ENCODE data around the gene LAMB3.
A peak's percentile ranks its signal among the peaks of the same experiment; 100 is the strongest.

Gene LAMB3

GRCh38 chr1:209607795-209608178 lies 44.4 kb downstream of the LAMB3 start:
- TF ChIP-seq CTCF (IDR thresholded peaks at IDR 0.05; ENCODE audit: control insufficient read depth, extremely low read depth, insufficient read depth), result no peak
- no peak for DNase-seq (ENCODE audit: low read depth)

GRCh38 chr1:209607102-209607794 lies 45.0 kb downstream of the LAMB3 start:
- H3K4me3 ChIP-seq (ENCODE audit: low read depth, low read length), result no peak overlapping the region
- no peak for TF ChIP-seq CTCF (IDR thresholded peaks at IDR 0.05; ENCODE audit: control insufficient read depth, extremely low read depth, insufficient read depth)
- no peak for DNase-seq (ENCODE audit: low read depth)

More at GRCh38 chr1:209607795-209608178, 44.4 kb downstream of the LAMB3 start:
- no peak overlapping the region for H3K4me3 ChIP-seq (ENCODE audit: low read depth, low read length)

- no peak overlapping the region for H3K4me3 ChIP-seq (ENCODE audit: low read depth, low read length)
- DNase-seq (ENCODE audit: low read depth), result no peak
- TF ChIP-seq CTCF (IDR thresholded peaks at IDR 0.05; ENCODE audit: control insufficient read depth, extremely low read depth, insufficient read depth), result no peak
Observed at GRCh38 chr1:209603877-209604276, 48.3 kb downstream of the LAMB3 start.

- no peak overlapping the region for H3K4me3 ChIP-seq (ENCODE audit: low read depth, low read length)
- DNase-seq (ENCODE audit: low read depth), result peak; percentile 23
- TF ChIP-seq CTCF (IDR thresholded peaks at IDR 0.05; ENCODE audit: control insufficient read depth, extremely low read depth, insufficient read depth), result peak; percentile 87
Observed at GRCh38 chr1:209601809-209602657, 50.2 kb downstream of the LAMB3 start.

DNA sequence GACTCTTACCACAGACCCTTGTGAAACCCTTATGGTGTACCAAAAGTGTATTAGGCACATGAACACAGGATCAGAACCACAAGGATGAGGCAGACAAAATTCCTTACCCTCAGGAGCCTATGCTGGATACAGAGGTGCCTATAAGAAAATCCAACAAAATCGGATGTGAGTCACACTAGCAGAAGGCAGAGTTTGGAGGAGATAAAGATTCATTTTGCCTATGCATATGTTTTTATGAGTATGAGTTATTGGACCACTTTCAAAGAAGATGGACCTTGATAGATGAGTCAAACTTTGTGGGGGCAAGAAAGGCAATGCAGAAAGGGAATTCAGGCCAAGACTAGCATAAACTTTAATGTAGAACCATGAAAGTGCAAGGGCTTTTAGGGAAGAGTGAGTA lies 51.7 kb downstream of the LAMB3 start:
- no peak overlapping the region for H3K4me3 ChIP-seq (ENCODE audit: low read depth, low read length)
- TF ChIP-seq CTCF (IDR thresholded peaks at IDR 0.05; ENCODE audit: control insufficient read depth, extremely low read depth, insufficient read depth), result no peak
- no peak for DNase-seq (ENCODE audit: low read depth)

DNA sequence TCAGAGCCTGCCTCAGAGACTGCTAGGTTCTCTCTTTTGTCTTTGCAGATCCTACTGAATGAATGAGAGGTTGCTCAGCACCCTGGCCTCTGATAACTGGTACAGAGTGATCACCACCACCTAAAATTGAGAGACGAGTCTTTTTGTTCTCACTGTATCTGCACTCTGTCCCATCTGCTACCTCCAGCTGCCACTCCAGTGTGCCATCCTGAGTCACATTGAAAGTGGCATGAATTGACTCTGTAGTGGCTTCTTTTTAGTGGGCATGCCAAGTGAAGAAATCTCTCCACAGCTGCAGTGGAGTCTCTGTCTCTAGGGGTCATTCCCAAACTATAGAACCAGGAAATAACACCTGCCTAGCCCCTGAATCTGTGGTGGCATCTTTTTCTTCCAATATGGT lies 54.0 kb downstream of the LAMB3 start:
- no peak for DNase-seq (ENCODE audit: low read depth)
- H3K4me3 ChIP-seq (ENCODE audit: low read depth, low read length), result no peak overlapping the region
- TF ChIP-seq CTCF (IDR thresholded peaks at IDR 0.05; ENCODE audit: control insufficient read depth, extremely low read depth, insufficient read depth), result no peak

Data from LNCaP clone FGC (cell line).